ENCODE data around the gene SCAPER.

DNA sequence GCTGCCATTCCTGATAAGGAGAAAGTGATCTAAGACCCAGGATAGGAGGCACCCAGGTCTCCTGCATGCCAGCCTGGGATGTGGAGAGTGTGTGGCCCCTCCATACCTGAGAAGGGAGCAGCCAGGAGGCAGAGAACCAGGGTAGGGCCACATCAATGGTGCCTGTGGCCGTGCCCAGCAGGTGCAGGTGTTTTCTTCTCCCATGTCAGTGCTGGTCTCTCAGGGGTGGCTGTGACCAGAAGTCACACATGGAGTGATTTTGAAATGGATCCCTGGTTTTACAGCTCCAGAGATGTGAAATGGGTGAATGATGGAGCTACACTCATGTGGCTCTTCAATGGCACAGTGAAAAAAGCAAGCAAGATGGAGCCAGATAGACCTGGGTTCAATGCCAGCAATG, 571.8 kb downstream of the SCAPER start:
- TF ChIP-seq, protein P1, sequence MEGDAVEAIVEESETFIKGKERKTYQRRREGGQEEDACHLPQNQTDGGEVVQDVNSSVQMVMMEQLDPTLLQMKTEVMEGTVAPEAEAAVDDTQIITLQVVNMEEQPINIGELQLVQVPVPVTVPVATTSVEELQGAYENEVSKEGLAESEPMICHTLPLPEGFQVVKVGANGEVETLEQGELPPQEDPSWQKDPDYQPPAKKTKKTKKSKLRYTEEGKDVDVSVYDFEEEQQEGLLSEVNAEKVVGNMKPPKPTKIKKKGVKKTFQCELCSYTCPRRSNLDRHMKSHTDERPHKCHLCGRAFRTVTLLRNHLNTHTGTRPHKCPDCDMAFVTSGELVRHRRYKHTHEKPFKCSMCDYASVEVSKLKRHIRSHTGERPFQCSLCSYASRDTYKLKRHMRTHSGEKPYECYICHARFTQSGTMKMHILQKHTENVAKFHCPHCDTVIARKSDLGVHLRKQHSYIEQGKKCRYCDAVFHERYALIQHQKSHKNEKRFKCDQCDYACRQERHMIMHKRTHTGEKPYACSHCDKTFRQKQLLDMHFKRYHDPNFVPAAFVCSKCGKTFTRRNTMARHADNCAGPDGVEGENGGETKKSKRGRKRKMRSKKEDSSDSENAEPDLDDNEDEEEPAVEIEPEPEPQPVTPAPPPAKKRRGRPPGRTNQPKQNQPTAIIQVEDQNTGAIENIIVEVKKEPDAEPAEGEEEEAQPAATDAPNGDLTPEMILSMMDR (IDR thresholded peaks at IDR 0.05), result no peak
- TF ChIP-seq POLR2A (IDR thresholded peaks at IDR 0.05) (no peak), POLR2AphosphoS5 (IDR thresholded peaks at IDR 0.05) (no peak)

Data from breast epithelium (tissue), 3 donors.